ENCODE measurements around the gene LRRC70.

LRRC70 gene

GRCh38 chr5:62569470-62569869, 9.1 kb upstream of the LRRC70 start:
- ATAC-seq, result no peak
- no peak for TF ChIP-seq CREB5 (CRISPR knock-in tag; IDR thresholded peaks at IDR 0.05; ENCODE audit: low read depth)
- no peak for TF ChIP-seq RARB (CRISPR knock-in tag; IDR thresholded peaks at IDR 0.05)
- TF ChIP-seq ZFP30 (CRISPR knock-in tag; IDR thresholded peaks at IDR 0.05), result no peak
- no peak for TF ChIP-seq TSHZ2 (CRISPR knock-in tag; IDR thresholded peaks at IDR 0.05)
- TF ChIP-seq TCF4 (CRISPR knock-in tag; IDR thresholded peaks at IDR 0.05; ENCODE audit: borderline replicate concordance), result no peak

GRCh38 chr5:62572918-62573514, 5.6 kb upstream of the LRRC70 start:
- TF ChIP-seq CSRNP3 (CRISPR knock-in tag; IDR thresholded peaks at IDR 0.05), result no peak
- TF ChIP-seq TOX (CRISPR knock-in tag; IDR thresholded peaks at IDR 0.05; ENCODE audit: borderline replicate concordance), result no peak
- TF ChIP-seq ISL1 (CRISPR knock-in tag; IDR thresholded peaks at IDR 0.05), result no peak
- TF ChIP-seq PATZ1 (CRISPR knock-in tag; IDR thresholded peaks at IDR 0.05; ENCODE audit: borderline replicate concordance), result no peak
- TF ChIP-seq ARNTL (CRISPR knock-in tag; IDR thresholded peaks at IDR 0.05; ENCODE audit: borderline replicate concordance, low read depth), result no peak
- no peak for TF ChIP-seq ZNF565 (CRISPR knock-in tag; conservative IDR thresholded peaks at IDR 0.05; ENCODE audit: low read depth)
- TF ChIP-seq OSR1 (CRISPR knock-in tag; IDR thresholded peaks at IDR 0.05), result no peak
- TF ChIP-seq TCF4 (CRISPR knock-in tag; IDR thresholded peaks at IDR 0.05; ENCODE audit: borderline replicate concordance), result no peak
- TF ChIP-seq ZNF70 (CRISPR knock-in tag; IDR thresholded peaks at IDR 0.05), result no peak
- TF ChIP-seq TSHZ2 (CRISPR knock-in tag; IDR thresholded peaks at IDR 0.05), result no peak
- TF ChIP-seq SNAI2 (CRISPR knock-in tag; IDR thresholded peaks at IDR 0.05), result no peak
- TF ChIP-seq CSDC2 (CRISPR knock-in tag; IDR thresholded peaks at IDR 0.05), result no peak
- TF ChIP-seq BACH2 (CRISPR knock-in tag; IDR thresholded peaks at IDR 0.05; ENCODE audit: borderline replicate concordance), result no peak
- no peak for TF ChIP-seq RARB (CRISPR knock-in tag; IDR thresholded peaks at IDR 0.05)
- ATAC-seq, result no peak

GRCh38 chr5:62574599-62574998, 4.0 kb upstream of the LRRC70 start:
- TF ChIP-seq ZFP30 (CRISPR knock-in tag; IDR thresholded peaks at IDR 0.05) (no peak), ZC3H10 (CRISPR knock-in tag; IDR thresholded peaks at IDR 0.05) (no peak), ESRRG (CRISPR knock-in tag; IDR thresholded peaks at IDR 0.05) (no peak), PATZ1 (CRISPR knock-in tag; IDR thresholded peaks at IDR 0.05; ENCODE audit: borderline replicate concordance) (no peak), CSRNP3 (CRISPR knock-in tag; IDR thresholded peaks at IDR 0.05) (no peak), CREB5 (CRISPR knock-in tag; IDR thresholded peaks at IDR 0.05; ENCODE audit: low read depth) (no peak)
- no peak for ATAC-seq

Data from SK-N-SH treated with all-trans-retinoic acid at 6 μM for 48 hours (cell line).